ENCODE results near the gene THRSP. TPM values are rescaled to one million over a fixed set of nuclear protein-coding genes. Genes with fewer than 3 reads are reported as not detected.
"Not testable (repeated sequence)": the region's sequence is repeated elsewhere in the genome, so short reads cannot be mapped to it uniquely, and the experiment has no call there.

THRSP gene
- total and polyA plus RNA-seq, 2 donors (not counting 1 experiment from before 2014, with no cell fraction given) = not detected

- Histone ChIP-seq H3K9me3 (ENCODE audit: control extremely low read depth in 1 of 3, control insufficient read depth in 2 of 3, insufficient read depth in 1 of 3, low read length in 2 of 3) (peaks cover 0 to 7% (median 0%) of the 10 kb centered on the region in 3 donors), H3K4me3 (ENCODE audit: control extremely low read depth in 1 of 5, extremely low read depth in 1 of 5, insufficient read depth in 1 of 5, low read depth in 2 of 5, low read length in 4 of 5) (no peak overlapping the region), H4K20me1 (ENCODE audit: control insufficient read depth, insufficient read depth, low read length, poor library complexity, severe bottlenecking) (no peaks in the 10 kb centered on the region), H3K79me2 (ENCODE audit: control insufficient read depth, insufficient read depth, low read length) (no peaks in the 10 kb centered on the region), H3K4me1 (ENCODE audit: control insufficient read depth in 2 of 2, insufficient read depth in 2 of 2, low read length in 2 of 2) (peaks cover 3 to 4% of the 10 kb centered on the region in 2 donors), H3K27me3 (replicated peaks in 1 of 4; ENCODE audit: control extremely low read depth in 1 of 4, control insufficient read depth in 3 of 4, insufficient read depth in 4 of 4, low read length in 3 of 4) (peaks cover 0 to 7% (median 3%) of the 10 kb centered on the region in 4 experiments), H3K4me2 (replicated peaks; ENCODE audit: low read depth, low read length, poor library complexity, severe bottlenecking) (no peak overlapping the region), H3K9ac (ENCODE audit: low read length) (no peak overlapping the region), H3K36me3 (replicated peaks in 1 of 2; ENCODE audit: control extremely low read depth in 1 of 2, control insufficient read depth in 1 of 2, extremely low read depth in 1 of 2, insufficient read depth in 2 of 2, low read length in 1 of 2) (no peaks in the 10 kb centered on the region), H3K27ac (ENCODE audit: low read length in 2 of 2) (no peak overlapping the region), H2AFZ (ENCODE audit: insufficient read depth, low read depth, low read length, poor library complexity, severe bottlenecking) (no peak overlapping the region)
- no peak overlapping the region for H3K27ac Mint-ChIP-seq
- CTCF ChIA-PET = no interaction called here
- no peak overlapping the region for H3K4me3 Mint-ChIP-seq
- POLR2A ChIA-PET = no interaction called here
- TF ChIP-seq CTCF (IDR thresholded peaks at IDR 0.05) (no peak), EZH2 (IDR thresholded peaks at IDR 0.05; ENCODE audit: borderline replicate concordance, insufficient read depth, low read depth, low read length, poor library complexity, severe bottlenecking) (no peak)
- ATAC-seq (ENCODE audit: low read depth) (no peak), DNase-seq (no peak)
- H3K27me3 Mint-ChIP-seq = peaks cover 8% of the 10 kb centered on the region
- H3K9me3 Mint-ChIP-seq (ENCODE audit: insufficient read depth) = peaks cover 5% of the 10 kb centered on the region
- intact Hi-C loops (cut with micrococcal nuclease) = no loop called here
- 100% methylated on average over 1 of the region's 2 CpGs for WGBS (ENCODE audit: insufficient coverage)
- H3K4me1 Mint-ChIP-seq = peaks cover 1% of the 10 kb centered on the region
These were observed 35.9 kb upstream of the THRSP start for GRCh38 chr11:78027759-78028158.

DNA sequence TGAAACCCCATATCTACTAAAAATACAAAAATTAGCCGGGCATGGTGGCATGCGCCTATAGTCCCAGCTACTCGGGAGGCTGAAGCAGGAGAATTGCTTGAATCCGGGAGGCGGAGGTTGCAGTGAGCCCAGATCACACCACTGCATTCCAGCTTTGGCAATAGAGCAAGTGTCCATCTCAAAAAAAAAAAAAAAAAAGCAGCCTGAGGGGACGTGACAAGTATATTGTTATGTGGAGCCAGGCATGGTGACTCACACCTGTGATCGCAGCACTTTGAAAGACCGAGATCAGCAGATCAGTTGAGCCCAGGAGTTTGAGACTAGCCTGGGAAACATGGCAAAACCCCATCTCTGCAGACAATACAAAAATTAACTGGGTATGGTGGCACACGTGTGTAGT is 35.2 kb upstream of the THRSP start:
- H3K9me3 Mint-ChIP-seq (ENCODE audit: insufficient read depth); H3K27me3 Mint-ChIP-seq; POLR2A ChIA-PET; H3K27me3 ChIP-seq (replicated peaks in 1 of 4; ENCODE audit: control extremely low read depth in 1 of 4, control insufficient read depth in 3 of 4, insufficient read depth in 4 of 4, low read length in 3 of 4); H3K4me3 ChIP-seq (ENCODE audit: control extremely low read depth in 1 of 5, extremely low read depth in 1 of 5, insufficient read depth in 1 of 5, low read depth in 2 of 5, low read length in 4 of 5); H3K27ac ChIP-seq (ENCODE audit: low read length in 2 of 2); H3K4me2 ChIP-seq (replicated peaks; ENCODE audit: low read depth, low read length, poor library complexity, severe bottlenecking); H3K36me3 ChIP-seq (replicated peaks in 1 of 2; ENCODE audit: control extremely low read depth in 1 of 2, control insufficient read depth in 1 of 2, extremely low read depth in 1 of 2, insufficient read depth in 2 of 2, low read length in 1 of 2); H3K27ac Mint-ChIP-seq; intact Hi-C loops (cut with micrococcal nuclease); H3K4me1 Mint-ChIP-seq; H3K9ac ChIP-seq (ENCODE audit: low read length); H4K20me1 ChIP-seq (ENCODE audit: control insufficient read depth, insufficient read depth, low read length, poor library complexity, severe bottlenecking); H3K9me3 ChIP-seq (ENCODE audit: control extremely low read depth in 1 of 3, control insufficient read depth in 2 of 3, insufficient read depth in 1 of 3, low read length in 2 of 3); CTCF ChIA-PET; H2AFZ ChIP-seq (ENCODE audit: insufficient read depth, low read depth, low read length, poor library complexity, severe bottlenecking); H3K4me1 ChIP-seq (ENCODE audit: control insufficient read depth in 2 of 2, insufficient read depth in 2 of 2, low read length in 2 of 2); ATAC-seq (ENCODE audit: low read depth); DNase-seq; H3K79me2 ChIP-seq (ENCODE audit: control insufficient read depth, insufficient read depth, low read length); H3K4me3 Mint-ChIP-seq: not testable (repeated sequence)
- WGBS (ENCODE audit: insufficient coverage) = 91% methylated on average over 6 of the region's 9 CpGs
